Mesodermal cell (in vitro differentiated cells): Measurements from ENCODE around the gene GNG12.
A peak's percentile ranks its signal among the peaks of the same experiment; 100 is the strongest.

Experiments used
- H3K27ac ChIP-seq: 2 replicates; pipeline ENCODE4 v1.7.0; 2013; ENCODE audit warnings: mild to moderate bottlenecking, low read depth, low read length, moderate library complexity; ENCODE audit not compliant: severe bottlenecking
- H3K36me3 ChIP-seq: 2 replicates; pipeline ENCODE4 v1.7.1; 2013; ENCODE audit warnings: mild to moderate bottlenecking, low read length, moderate library complexity; ENCODE audit not compliant: control insufficient read depth, insufficient read depth
- H3K4me1 ChIP-seq: one replicate; pipeline ENCODE4 v1.7.1; 2013; ENCODE audit warnings: mild to moderate bottlenecking, low read length; ENCODE audit not compliant: insufficient read depth, control insufficient read depth, poor library complexity, severe bottlenecking
- H3K4me3 ChIP-seq: 2 replicates; pipeline ENCODE4 v1.7.0; 2013; ENCODE audit warnings: low read length, control low read depth, mild to moderate bottlenecking; ENCODE audit not compliant: insufficient read depth, poor library complexity, severe bottlenecking; ENCODE audit errors: extremely low read depth
- H3K9me3 ChIP-seq: 2 replicates; pipeline ENCODE4 v1.7.1; 2013; ENCODE audit warnings: mild to moderate bottlenecking, low read length, moderate library complexity; ENCODE audit not compliant: control insufficient read depth
- WGBS, 2 experiments: methylation state at CpG; one replicate each; pipeline ENCODE4 v1.1.5; 2013; ENCODE audit warnings: missing lambda C conversion rate in 2 of 2; ENCODE audit not compliant: insufficient coverage in 2 of 2; 5-methylcytosine and 5-hydroxymethylcytosine counted together

GNG12 gene

DNA sequence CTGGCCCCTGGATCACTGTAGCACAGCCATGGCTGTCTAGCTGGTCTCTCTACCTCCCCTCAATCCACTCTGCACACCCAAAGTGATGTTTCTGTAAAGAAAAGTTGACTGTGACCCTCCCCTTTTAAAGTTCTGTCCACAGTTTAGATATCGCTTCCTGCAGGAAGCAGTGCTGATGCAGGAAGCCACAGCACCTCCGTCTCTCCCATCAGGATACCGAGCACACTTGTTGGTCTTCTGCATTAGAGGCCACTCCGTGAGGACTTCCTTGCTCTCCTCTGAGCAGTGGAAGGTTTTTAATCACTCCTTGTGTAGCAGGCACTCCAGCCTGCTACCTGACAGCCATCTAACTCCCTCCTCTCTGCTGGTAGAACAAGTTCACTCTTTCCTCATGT, 78.7 kb downstream of the GNG12 start:
- 85 to 92% methylated on average over 3 of the region's 4 CpGs for WGBS, 2 experiments
- no peak overlapping the region for H3K27ac ChIP-seq
- no peaks in the 10 kb centered on the region for H3K9me3 ChIP-seq
- no peak overlapping the region for H3K4me3 ChIP-seq
- H3K36me3 ChIP-seq, result no peaks in the 10 kb centered on the region
- peaks cover 40% of the 10 kb centered on the region for H3K4me1 ChIP-seq

DNA sequence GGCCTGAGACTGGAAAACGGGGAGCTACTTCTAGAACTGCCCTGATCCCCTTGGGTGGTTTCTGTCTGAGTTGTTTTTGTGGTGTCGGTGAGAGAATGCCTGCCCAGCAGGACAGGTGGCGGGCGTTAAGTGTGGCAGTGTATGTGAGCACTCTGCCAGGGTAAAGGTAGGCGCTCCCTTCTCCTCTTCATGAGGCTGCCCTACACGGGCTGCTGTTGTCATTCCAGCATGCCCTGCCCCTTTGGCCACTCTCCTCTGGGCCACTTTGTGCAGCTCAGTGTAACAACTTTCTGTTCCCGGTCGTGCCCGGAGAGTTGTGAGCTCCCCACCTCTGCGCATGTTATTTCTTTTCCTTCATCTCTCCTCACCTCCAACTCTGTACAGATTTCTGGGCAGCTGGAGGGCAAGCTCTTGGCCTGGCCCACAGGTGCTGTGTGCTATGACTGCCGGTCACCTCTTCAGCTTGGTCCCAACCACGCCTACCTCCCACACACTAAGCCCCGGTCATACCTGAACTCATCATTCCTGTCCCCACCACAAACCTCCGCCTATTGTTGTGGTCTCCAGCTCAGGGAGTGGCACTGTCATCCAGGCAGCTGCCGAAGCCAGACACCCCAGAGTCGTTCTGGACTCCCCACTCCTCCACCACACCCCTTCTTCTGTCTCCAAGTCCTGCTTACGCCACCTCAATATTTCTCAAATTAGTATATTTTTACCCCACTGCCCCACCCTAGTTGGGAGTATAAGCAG, 79.3 kb downstream of the GNG12 start:
- no peaks in the 10 kb centered on the region for H3K9me3 ChIP-seq
- no peak overlapping the region for H3K27ac ChIP-seq
- peaks cover 40% of the 10 kb centered on the region for H3K4me1 ChIP-seq
- H3K36me3 ChIP-seq, result no peaks in the 10 kb centered on the region
- no peak overlapping the region for H3K4me3 ChIP-seq
- 89 to 90% methylated on average over 13 to 17 of the region's 17 CpGs for WGBS, 2 experiments

DNA sequence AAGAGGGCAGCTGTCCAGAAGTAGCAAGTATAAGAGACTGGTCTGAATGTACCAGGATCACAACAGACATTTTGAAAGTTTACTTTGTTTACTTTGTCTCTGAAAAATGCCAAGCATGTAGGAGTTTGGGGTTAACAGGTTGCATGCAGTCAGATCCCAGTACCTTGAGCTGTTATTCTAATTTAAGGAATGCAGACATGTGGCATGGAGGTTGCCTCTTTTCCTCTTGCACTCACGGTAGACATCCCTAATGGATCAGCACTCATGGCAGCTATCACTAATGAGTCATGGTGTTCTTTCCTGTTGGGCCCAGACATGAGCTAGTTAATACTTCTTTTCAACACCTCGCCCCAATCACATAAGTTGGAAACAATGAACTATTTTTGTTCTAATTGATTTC, 81.0 kb downstream of the GNG12 start:
- no peaks in the 10 kb centered on the region for H3K9me3 ChIP-seq
- H3K36me3 ChIP-seq, result no peaks in the 10 kb centered on the region
- peaks cover 56% of the 10 kb centered on the region for H3K4me1 ChIP-seq
- no peak overlapping the region for H3K27ac ChIP-seq
- H3K4me3 ChIP-seq, result no peak overlapping the region
- WGBS, 2 experiments, result 14 to 17% methylated on average over 1 of the region's 2 CpGs

DNA sequence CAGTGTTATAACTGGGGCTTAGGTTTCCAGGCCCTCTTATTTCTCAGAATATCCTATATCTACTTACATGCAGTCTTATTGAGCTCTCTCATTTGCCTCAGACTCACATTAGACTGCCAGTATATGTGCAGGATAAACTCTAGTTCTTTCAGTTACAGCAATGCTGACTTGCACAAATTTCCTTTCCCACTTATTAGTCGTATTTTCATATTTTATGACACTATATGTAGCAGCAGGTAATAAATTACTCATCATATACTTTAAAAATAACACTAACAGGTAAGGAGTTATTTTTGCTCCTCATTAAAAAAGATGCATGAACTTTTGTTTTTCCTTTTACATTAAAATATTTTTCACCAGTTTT, 82.6 kb downstream of the GNG12 start:
- Histone ChIP-seq H3K4me1 (peaks cover 60% of the 10 kb centered on the region), H3K27ac (no peak overlapping the region), H3K9me3 (no peaks in the 10 kb centered on the region), H3K4me3 (no peak overlapping the region), H3K36me3 (no peaks in the 10 kb centered on the region)
- no CpG with 5 or more reads among the region's 1 CpG for WGBS, 2 experiments

DNA sequence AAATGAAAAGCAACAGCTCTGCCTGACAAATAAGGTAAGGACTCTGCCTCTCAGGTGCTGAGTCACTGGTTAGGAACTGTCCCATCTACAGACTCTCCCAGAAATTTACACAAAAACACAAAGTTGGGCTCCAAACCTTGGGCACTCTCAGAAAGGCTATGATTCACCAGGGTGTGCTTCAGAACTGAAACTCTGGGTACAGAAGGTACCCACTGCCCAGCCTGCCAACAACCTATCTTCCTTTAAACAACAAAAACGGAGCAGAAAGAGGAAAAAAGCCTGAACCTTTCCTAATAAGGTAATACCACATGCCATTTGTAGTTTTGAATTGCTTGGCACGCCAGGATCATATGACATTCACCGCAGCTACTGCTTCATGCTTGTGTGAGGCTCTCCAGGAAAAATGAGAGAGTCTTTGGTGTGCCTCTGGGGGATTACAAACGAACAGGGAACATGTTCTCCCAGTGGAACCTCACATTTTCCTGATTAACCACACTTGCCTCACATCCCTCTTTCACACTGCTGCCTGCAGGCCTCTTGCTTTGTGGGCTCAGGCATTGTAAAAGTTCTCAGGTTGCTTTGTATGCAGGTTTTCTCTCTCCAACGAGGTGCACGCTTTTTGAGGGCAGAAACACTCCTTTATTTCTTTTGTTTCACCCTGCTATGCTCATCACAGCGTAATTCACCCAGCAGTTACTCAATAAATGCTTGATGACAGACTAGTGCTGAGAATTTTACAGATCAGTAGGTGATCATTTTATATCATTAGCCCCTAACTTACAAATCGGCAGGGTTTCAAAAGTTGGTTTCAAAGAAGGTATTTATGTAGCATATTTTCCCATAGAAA, 83.2 kb downstream of the GNG12 start:
- no peaks in the 10 kb centered on the region for H3K9me3 ChIP-seq
- no peaks in the 10 kb centered on the region for H3K36me3 ChIP-seq
- H3K4me3 ChIP-seq, result no peak overlapping the region
- H3K27ac ChIP-seq, result peak overlapping the region; percentile 76
- H3K4me1 ChIP-seq, result peaks cover 60% of the 10 kb centered on the region
- 12 to 31% methylated on average over 3 to 5 of the region's 8 CpGs for WGBS, 2 experiments

DNA sequence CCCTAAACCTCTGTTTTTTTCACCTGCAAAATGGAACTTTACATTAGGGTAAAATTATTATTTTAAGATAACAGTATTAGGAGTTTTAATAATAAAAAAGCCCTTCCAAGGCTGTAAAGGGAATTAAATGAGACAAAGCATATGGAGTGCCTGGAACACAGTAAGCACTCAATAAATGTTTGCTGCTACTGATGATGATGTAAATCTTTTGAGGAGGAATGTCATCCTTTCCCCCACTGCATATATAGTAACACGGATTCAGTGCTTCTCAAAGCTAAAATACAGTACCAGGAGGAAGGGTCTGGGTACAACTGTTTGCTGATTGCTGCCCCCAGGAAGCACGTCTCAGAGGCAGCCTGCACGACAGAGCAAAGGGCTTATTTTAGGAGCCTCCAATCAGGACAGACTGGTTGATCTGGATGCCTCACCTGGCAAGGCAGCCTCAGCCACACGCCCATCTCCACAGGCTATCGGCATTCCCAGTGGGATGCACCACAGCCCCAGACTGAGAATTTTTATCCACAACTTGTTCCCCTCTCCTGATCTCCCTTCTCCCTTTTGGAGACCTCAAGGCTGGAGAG, 83.9 kb downstream of the GNG12 start:
- Histone ChIP-seq H3K36me3 (no peaks in the 10 kb centered on the region), H3K9me3 (no peaks in the 10 kb centered on the region), H3K4me1 (peaks cover 60% of the 10 kb centered on the region), H3K27ac (peak overlapping the region; percentile 76), H3K4me3 (no peak overlapping the region)
- 5% methylated on average over 3 to 4 of the region's 5 CpGs for WGBS, 2 experiments

DNA sequence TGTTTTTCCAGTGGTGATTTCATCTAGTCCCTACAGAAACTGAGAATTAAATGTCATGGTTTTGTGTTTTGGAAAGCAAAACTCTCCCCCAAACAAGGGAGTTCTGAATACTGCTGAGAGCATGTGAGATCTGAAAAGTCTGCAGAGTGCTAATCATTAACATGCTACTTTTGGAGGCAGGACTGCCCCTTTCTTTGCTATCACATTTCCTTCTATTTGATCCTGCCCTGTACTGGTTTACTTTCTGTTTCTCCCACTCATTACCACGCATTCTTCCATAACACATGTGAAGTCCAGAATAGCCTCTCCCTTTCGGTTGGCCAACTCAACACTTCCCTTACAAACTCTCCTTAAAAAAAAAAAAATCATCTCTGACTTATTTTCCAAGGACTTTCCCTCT, 84.6 kb downstream of the GNG12 start:
- no peak overlapping the region for H3K4me3 ChIP-seq
- peak overlapping the region; percentile 54 for H3K27ac ChIP-seq
- H3K9me3 ChIP-seq, result no peaks in the 10 kb centered on the region
- H3K36me3 ChIP-seq, result no peaks in the 10 kb centered on the region
- peaks cover 60% of the 10 kb centered on the region for H3K4me1 ChIP-seq
- WGBS, 2 experiments, result 57% methylated on average over 1 of the region's 2 CpGs; no CpG with 5 or more reads in 1 of the 2 experiments

DNA sequence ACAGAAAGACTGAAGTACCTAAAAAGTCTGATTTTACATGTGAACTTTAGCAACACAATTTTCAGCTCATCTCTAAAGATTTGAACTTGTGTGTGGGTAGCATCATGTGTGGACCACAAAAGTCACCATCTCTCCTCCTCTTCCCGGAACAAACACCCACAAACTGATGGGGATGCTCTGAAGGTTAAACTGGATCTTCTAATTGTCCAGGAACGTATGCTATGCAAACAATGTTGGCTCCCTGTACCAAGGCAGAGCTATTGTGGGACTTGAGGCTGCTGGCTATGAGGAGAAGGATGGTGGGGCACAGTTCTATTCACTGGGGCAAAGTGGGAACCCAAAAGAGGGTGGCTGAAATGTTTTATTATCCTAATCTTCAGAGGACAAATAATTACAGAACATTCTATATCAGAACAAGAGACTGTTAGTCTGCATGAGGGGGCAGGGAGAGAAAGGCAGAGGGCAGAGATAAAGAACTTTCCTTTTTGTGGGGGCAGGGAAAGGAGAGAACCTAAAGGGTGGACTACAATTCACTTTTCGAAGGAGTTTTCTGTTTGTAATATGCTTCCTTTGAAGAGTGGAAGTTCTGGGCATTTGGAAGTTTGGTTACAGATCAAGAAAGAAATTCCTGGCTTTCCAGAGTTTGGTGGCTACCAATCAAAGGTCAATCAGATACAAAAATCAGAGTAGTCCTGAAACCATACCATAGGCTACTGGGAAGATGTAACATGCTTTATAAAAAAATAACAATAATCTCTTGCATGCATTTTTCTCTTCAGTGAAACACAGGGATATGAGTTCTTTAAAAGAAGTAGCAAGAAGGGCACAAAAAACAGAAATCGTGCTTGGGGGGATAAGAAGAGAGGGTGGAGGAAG, 85.4 kb downstream of the GNG12 start:
- Histone ChIP-seq H3K27ac (peak overlapping the region; percentile 54), H3K4me3 (no peak overlapping the region), H3K9me3 (no peaks in the 10 kb centered on the region), H3K36me3 (no peaks in the 10 kb centered on the region), H3K4me1 (peaks cover 60% of the 10 kb centered on the region)
- 33 to 40% methylated on average over 1 of the region's 4 CpGs for WGBS, 2 experiments

DNA sequence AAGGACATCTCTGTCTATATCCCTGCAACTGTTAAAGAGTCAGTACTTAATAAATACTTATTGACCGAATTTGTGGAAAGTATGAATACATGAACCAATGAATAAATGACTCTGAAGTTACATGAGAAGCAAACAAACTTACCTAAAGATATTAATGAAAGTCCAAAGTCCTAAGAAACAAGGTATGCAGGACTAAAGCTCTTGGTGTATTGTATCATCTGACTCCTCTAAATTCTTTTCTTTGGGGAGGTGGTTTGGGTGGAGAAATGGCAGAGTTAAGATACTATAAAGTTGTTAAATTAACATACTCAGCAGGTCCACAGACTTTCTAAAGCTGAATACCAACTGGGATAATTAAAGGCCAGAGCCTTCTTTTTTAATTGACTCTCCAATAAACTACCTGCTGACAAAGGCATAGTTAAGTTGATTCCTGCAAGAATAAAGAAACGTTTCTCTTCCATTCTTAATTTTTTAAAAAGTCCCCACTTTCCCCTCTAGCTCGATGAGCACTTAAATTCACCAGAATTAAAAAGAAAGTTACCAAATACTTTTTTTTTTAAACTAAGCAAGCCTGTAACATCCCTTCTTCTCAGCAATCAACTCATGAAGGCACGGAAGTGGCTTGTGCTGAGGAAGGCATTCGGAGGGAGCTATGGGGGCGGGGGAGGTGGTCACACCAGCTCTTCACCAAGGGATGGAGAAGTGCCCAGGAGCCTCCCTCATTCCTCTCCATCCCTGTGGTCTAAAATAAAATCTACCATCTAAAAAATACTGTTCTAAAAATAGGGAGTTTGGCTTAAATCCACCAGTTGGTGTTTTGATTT, 87.2 kb downstream of the GNG12 start:
- no peaks in the 10 kb centered on the region for H3K9me3 ChIP-seq
- H3K4me3 ChIP-seq, result no peak overlapping the region
- H3K27ac ChIP-seq, result no peak overlapping the region
- no peaks in the 10 kb centered on the region for H3K36me3 ChIP-seq
- peaks cover 46% of the 10 kb centered on the region for H3K4me1 ChIP-seq
- 0 to 6% methylated on average over 2 of the region's 6 CpGs for WGBS, 2 experiments
